Mesothelial cell of epicardium (in vitro differentiated cells): ENCODE data around the gene ASB4. TPM values are rescaled to one million over a fixed set of nuclear protein-coding genes. Genes with fewer than 3 reads are reported as not detected.

Experiments used
- DNase-seq, 2 experiments: peaks; one replicate each; pipeline ENCODE4 v3.0.0; 2021; ENCODE audit warnings: low spot score in 2 of 2; ENCODE audit not compliant: unreplicated experiment in 2 of 2
- H3K27ac Mint-ChIP-seq: 2 replicates; pipeline ENCODE4 v1.8.0; 2021; ENCODE audit warnings: mixed read lengths
- H3K27me3 Mint-ChIP-seq: 2 replicates; pipeline ENCODE4 v1.8.0; 2021; ENCODE audit warnings: low read depth, mixed read lengths
- H3K36me3 Mint-ChIP-seq: 2 replicates; pipeline ENCODE4 v1.8.0; 2021; ENCODE audit warnings: mixed read lengths
- H3K4me1 Mint-ChIP-seq: 2 replicates; pipeline ENCODE4 v1.8.0; 2021; ENCODE audit warnings: mixed read lengths
- H3K4me3 Mint-ChIP-seq: 2 replicates; pipeline ENCODE4 v1.8.0; 2021; ENCODE audit warnings: mild to moderate bottlenecking, moderate library complexity, mixed read lengths
- H3K9me3 Mint-ChIP-seq: 2 replicates; pipeline ENCODE4 v1.8.0; 2021; ENCODE audit warnings: mixed read lengths
- CTCF ChIP-seq: fragments of 200-600 bp; sonication (generic); IDR thresholded peaks from one replicate; pipeline ENCODE4 v1.5.0; 2021; ENCODE audit warnings: antibody characterized with exemption; ENCODE audit not compliant: unreplicated experiment
- total RNA-seq: library from RNA; stranded (reverse); gene quantifications from 3 replicates; pipeline ENCODE4 v1.2.1, GENCODE V29; 2021

Gene ASB4
- total RNA-seq, 1 donor from 2014 or later: 0.29 TPM

DNA sequence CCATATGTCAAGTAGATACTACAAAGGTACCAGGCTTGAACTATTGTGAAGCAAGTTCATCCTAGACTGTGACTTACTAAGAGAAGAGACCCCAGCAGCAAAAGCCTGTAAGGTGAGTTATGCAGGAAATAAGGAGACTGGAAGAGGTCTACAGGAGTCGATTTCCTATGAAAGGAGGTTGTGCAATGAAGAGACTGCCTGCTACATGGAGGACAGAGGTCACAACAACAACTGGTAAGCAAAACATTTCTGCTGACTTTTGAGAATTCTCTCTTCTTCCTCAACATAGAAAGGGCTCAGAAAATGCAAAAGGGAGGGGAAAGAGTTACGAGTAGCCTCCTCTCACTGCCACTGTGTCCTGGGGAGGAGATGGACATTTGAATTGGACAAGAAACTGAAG is 68.2 kb downstream of the ASB4 start:
- DNase-seq: no peak
- Mint-ChIP-seq H3K9me3 (no peaks in the 10 kb centered on the region), H3K27ac (no peak overlapping the region), H3K36me3 (no peaks in the 10 kb centered on the region), H3K4me1 (peaks cover 3% of the 10 kb centered on the region), H3K27me3 (peaks cover 1% of the 10 kb centered on the region), H3K4me3 (no peak overlapping the region)
- TF ChIP-seq CTCF: no peak

- no peak overlapping the region for H3K27ac Mint-ChIP-seq
- no peak overlapping the region for H3K4me3 Mint-ChIP-seq
- DNase-seq: no peak
- no peaks in the 10 kb centered on the region for H3K4me1 Mint-ChIP-seq
- H3K9me3 Mint-ChIP-seq: no peaks in the 10 kb centered on the region
- no peaks in the 10 kb centered on the region for H3K36me3 Mint-ChIP-seq
- no peak for TF ChIP-seq CTCF
- peaks cover 2% of the 10 kb centered on the region for H3K27me3 Mint-ChIP-seq
Measured at GRCh38 chr7:95556777-95557176, 71.0 kb downstream of the ASB4 start.

- no peak for DNase-seq
- Mint-ChIP-seq H3K36me3 (no peaks in the 10 kb centered on the region), H3K9me3 (peaks cover 12% of the 10 kb centered on the region), H3K4me3 (no peak overlapping the region), H3K27ac (no peak overlapping the region), H3K27me3 (peaks cover 2% of the 10 kb centered on the region), H3K4me1 (no peaks in the 10 kb centered on the region)
- no peak for TF ChIP-seq CTCF
Measured at GRCh38 chr7:95558864-95559263, 73.1 kb downstream of the ASB4 start.

- no peak overlapping the region for H3K4me3 Mint-ChIP-seq
- TF ChIP-seq CTCF: no peak
- H3K27ac Mint-ChIP-seq: no peak overlapping the region
- no peak for DNase-seq
- H3K4me1 Mint-ChIP-seq: no peaks in the 10 kb centered on the region
- peaks cover 2% of the 10 kb centered on the region for H3K27me3 Mint-ChIP-seq
- peaks cover 12% of the 10 kb centered on the region for H3K9me3 Mint-ChIP-seq
- no peaks in the 10 kb centered on the region for H3K36me3 Mint-ChIP-seq
Measured at GRCh38 chr7:95560674-95561073, 74.9 kb downstream of the ASB4 start.

DNA sequence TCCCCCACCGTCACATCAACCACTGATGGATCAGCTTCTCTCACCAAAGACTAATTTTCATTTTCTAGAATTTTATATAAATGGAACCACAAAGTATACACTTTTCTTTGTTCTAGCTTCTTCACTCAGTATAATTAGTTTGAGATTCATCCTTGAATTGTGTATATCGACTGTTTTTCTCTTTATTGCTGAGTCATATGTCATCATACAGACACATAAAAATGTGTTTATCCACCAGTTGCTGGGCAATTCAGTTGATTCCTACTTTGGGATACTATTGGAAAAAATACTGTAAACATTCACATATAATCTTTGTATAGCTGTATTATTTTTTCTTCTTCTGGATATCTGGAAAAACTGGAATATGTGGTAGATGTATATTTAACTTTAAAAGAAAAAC is 84.0 kb downstream of the ASB4 start:
- H3K36me3 Mint-ChIP-seq: no peaks in the 10 kb centered on the region

More for the DNA sequence above, 84.0 kb downstream of the ASB4 start:
- no peaks in the 10 kb centered on the region for H3K4me1 Mint-ChIP-seq
- peaks cover 13% of the 10 kb centered on the region for H3K9me3 Mint-ChIP-seq
- H3K27me3 Mint-ChIP-seq: peaks cover 3% of the 10 kb centered on the region
- TF ChIP-seq CTCF: no peak
- no peak for DNase-seq
- H3K4me3 Mint-ChIP-seq: no peak overlapping the region
- no peak overlapping the region for H3K27ac Mint-ChIP-seq
